Smooth muscle cell of the brain vasculature (primary cell): ENCODE measurements around the gene NTHL1.
"Not testable (repeated sequence)": the region's sequence is repeated elsewhere in the genome, so short reads cannot be mapped to it uniquely, and the experiment has no call there.

Source experiments
- DNase-seq: peaks from one replicate; pipeline ENCODE4 v3.0.0-alpha.2; 2012; ENCODE audit warnings: low read depth, low spot score

The NTHL1 gene

DNA sequence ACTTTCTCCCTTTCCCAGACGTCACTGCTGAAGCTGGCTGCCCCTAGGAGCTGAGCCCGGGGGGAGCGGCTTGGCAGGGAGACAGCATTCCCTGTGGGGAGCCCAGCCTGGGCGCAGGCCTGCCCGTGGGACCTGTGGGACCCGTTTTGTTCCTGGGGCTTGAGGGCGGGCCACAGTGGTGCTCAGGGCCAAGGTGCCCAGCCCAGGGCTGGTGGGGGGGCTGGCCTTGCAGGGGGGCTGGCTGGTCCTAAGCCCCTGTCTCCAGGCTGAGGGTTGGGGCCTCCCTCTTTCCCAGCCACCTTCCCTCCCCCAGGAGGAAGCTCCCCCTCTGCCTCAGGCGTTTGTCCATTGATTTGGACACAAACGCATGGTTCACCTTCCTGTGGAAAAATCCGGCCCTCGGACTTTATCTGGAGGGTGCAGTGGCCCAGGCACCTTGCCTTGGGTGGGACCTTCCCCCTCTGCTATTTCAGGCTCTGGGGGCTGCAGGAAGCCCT, 16.5 kb downstream of the NTHL1 start:
- DNase-seq, result no peak

GRCh38 chr16:2030036-2030435, 17.6 kb downstream of the NTHL1 start:
- no peak for DNase-seq

DNA sequence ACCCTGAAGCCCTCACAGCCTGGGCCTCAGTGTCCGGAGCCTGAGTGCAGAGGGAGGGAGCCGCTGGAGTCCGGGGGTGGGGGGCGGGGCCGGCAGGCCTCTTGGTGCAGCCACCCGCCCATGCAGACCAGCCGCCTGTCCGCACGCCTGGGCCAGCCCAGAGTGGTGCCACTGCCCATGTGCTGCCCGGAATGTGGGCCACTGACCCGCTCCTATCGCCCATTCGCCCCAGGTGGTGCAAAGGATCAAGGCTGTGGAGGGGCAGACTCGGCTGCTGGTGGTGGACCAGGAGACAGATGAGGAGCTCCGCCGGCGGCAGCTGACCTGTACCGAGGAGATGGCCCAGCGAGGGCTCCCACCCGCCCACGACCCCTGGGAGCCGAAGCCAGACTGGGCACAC, 18.3 kb downstream of the NTHL1 start:
- no peak for DNase-seq

- DNase-seq, result no peak
Observed at GRCh38 chr16:2028620-2029220, 18.9 kb downstream of the NTHL1 start.

DNA sequence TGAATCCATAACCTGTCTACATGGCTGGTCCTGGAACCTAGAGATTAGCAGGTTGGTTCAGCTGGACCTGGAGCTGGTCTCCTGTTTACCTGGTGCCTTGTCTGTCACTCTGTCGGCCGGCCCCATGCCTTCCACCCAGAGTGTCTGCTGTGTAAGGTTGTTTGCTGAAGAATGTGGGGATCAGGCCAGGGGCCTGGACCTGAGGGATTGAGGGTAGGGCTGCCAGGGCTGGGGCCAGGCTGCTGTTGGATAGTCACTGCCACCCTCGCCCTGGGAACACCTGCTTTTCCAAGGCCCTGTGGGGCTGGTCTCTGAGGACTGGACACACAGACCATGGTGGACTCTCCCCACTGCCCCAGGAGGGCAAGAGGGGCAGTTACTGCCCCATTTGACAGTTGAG, 19.5 kb downstream of the NTHL1 start:
- DNase-seq, result no peak

GRCh38 chr16:2027024-2028010, 20.3 kb downstream of the NTHL1 start:
- DNase-seq, result no peak

GRCh38 chr16:2026461-2027023, 21.1 kb downstream of the NTHL1 start, which contains the start of gene NHERF2:
Gene NHERF2, plus strand, starts transcription at chr16:2026902. Its CDS starts 104 bp downstream, at chr16:2027006.
- DNase-seq, result no peak

GRCh38 chr16:2025878-2026460, 21.7 kb downstream of the NTHL1 start:
- DNase-seq, result no peak

- DNase-seq, result no peak
Observed at GRCh38 chr16:2025251-2025650, 22.4 kb downstream of the NTHL1 start.

DNA sequence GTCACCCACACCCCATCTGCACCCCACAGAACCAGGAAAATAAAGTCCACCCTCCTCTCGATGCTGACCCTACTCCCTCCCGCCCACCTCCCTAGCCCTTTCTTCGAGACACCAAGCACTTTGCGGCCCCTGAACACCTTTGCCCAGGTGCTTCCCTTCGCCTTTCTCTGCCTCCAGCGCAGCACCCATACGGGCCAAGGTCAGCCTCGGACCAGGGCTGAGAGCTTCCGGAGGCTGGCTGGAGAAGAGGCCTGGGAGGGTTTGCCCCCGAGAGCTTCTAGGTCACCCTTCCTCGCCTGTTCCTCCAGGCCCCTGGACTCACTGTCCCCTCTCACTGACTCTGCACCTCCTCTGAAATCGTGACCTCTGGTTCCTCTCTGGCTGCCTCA, 23.6 kb downstream of the NTHL1 start:
- DNase-seq, result no peak

DNA sequence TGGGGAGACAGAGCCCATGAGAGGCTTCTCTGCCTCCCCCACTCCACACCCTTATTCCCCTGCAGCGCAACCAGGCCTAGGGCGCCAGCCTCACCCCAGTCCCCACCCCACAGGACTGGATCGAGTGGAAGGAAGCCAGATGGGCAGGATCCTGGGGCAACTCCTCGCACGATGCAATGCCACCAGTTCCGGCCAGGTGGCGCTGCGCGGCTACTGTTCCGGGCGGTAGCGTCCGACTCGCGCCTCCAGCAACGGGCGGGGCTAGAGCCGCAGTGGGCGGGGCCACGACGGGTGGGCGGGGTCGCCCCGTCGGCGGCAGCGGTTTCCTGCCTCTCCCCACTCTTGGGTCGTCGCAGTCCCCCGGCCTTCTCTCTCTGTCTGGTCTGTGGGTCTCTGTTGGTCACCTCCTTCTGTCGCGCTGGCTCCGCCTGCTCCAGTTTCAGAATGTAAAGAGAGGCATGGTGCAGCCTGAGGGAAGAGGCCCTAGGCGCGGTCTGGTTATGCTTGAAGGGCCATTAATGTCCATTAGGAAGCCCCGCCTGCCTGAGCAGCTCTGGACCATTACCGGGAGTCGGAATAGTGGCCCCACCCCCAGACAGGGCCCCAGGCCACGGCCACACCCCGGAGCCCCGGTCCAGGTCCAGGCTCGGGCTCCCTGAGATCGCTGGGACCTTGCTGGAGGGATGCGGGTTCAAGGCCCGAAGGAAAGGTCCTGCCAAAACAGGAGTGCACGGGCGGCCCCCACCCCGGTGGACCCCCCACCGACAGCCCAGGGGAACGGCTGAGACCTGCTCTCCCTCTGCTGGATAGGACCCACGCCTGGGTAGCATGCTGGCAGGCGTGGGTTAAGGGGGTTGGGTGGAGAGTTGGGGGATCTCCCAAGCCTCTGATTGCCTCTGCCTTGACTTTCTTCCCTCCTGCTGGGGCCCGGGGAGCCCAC, 24.3 kb downstream of the NTHL1 start:
- DNase-seq, result no peak

DNA sequence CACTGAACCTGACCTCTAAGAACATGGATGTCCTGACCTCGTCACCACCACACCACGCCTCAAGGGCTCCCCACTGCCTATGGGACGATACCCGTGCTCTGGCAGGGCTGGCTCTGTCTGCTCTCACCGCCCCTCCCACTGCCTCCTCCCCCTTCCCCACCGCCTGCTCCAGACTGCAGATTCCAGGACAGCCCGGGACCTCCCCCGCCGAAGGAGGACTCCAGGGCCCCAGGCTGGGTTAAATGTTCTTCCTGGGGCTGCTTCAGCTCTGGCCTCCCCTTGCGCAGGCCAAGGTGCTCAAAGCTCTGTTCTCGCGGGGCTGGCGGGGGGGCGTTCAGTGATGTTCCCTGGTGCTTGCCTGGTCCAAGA, 24.9 kb downstream of the NTHL1 start:
- no peak for DNase-seq

DNA sequence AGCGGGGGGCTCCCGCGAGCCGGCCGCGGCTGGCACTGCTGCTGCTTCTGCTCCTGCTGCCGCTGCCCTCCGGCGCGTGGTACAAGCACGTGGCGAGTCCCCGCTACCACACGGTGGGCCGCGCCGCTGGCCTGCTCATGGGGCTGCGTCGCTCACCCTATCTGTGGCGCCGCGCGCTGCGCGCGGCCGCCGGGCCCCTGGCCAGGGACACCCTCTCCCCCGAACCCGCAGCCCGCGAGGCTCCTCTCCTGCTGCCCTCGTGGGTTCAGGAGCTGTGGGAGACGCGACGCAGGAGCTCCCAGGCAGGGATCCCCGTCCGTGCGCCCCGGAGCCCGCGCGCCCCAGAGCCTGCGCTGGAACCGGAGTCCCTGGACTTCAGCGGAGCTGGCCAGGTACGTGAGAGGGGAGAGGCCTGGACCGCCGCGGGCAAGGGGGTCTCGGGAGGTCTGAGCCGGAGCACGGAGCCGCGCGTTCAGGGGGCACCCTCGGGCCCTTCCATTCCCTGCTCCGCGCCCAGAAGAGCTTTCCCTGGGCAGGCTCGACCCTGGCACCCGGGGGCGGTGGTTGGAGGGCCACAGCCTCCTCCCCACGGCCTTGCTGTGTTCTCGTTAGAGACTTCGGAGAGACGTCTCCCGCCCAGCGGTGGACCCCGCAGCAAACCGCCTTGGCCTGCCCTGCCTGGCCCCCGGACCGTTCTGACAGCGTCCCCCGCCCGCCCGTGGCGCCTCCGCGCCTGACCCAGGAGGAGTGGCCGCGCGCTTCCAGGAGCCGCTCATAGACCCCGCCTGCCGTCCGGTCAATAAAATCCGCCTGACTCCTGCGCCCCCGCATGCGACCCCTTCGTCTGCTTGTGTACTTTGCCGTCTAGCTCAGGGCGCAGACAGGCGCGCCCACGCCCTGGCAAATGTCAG, 27.5 kb downstream of the NTHL1 start:
- DNase-seq, result no peak

DNA sequence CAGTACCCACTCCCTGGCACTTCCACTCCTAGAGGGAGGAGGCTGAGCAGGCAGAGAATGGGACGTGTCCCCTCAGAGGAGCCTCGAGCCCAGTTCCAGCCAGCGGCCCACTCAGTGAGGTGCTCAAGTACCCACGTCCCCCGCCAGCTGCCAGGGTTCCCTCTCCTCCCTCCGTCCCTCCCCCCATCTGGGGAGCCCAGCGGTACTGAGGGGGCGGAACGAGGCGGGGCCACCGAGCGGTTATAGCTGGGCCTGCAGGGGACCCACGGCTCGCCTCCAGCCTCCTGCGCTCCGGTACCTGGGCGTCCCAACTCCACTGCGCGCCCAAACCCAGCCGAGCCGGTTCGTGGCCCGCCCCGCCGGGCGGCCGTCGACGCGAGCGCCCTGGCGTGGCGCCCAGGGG, 28.1 kb downstream of the NTHL1 start, which contains the start of gene NPW:
TSS of gene NPW (plus strand) at position 268 of the 403 bp plus-strand sequence.
- no peak for DNase-seq

DNA sequence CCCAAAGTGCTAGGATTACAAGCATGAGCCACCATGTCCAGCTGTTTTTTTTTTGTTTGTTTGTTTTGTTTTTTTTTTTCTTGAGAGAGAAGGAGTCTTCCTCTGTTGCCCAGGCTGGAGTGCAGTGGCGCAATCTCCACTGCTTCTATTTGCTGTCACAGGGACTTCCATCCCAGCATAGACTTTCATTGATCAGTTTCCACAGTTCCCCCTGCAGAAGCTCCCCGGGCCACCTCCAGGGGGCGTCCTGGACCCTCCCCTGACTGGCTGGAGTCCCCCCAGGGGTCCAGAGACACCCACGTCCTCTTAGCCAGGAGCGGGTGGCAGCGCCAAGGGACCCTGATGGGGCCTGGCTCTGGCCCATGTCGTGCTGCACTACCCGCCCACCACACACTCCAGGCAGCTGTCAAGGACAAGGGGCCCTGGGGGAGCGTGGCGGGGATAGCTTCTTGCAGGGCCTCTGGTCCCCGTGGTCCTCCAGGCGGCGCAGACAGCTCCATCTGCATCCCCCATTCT, 31.2 kb downstream of the NTHL1 start:
- DNase-seq, result no peak

- no peak for DNase-seq
Observed at GRCh38 chr16:2015947-2016208, 31.8 kb downstream of the NTHL1 start.

DNA sequence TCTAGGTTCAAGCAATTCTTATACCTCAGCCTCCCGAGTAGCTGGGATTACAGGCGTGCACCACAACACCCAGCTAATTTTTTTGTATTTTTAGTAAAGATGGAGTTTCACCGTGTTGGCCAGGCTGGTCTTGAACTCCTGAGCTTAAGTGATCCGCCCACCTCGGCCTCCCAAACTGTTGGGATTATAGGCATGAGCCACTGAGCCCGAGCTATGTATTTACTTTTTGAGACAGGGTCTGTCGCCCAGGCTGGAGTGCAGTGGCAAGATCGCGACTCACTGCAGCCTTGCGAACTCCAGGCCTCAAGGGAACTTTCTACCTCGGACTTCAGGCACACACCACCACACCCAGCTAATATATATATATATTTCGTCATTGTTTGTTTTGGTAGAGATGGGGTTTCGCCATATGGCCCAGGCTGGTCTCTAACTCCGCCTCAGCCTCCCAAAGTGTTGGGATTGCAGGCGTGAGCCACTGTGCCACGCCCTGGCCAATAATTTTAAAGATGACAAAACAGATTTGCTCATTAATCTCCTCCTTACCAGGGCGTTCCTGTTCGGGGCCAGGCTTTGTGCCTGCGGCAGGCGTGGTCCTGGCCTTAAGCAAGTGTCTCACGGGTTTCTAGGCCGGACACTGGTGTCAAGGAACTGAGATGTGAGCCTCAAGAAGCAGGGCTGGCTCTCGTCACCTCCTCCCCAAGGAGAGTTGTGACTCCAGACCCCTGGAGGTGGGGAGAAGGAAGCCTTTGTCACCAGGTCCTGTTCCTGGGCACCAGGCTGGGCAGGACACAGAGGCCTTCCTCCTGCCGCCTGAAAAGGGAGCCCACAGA, 32.3 kb downstream of the NTHL1 start:
- DNase-seq, result no peak

DNA sequence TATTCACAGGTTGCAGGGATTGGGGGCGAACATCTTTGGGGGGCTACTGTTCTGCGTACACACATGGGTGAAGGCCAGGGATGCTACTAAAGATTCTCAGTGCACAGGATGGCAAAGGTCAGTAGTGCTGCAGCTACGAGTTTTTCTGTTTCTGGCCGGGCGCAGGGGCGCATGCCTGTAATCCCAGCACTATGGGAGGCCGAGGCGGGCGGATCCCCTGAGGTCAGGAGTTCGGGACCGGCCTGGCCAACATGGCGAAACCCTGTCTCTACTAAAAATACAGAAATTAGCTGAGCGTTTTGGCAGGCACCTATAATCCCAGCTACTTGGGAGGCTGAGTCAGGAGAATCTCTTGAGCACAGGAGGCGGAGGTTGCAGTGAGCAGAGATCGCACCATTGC, 34.1 kb downstream of the NTHL1 start:
- no peak for DNase-seq

DNA sequence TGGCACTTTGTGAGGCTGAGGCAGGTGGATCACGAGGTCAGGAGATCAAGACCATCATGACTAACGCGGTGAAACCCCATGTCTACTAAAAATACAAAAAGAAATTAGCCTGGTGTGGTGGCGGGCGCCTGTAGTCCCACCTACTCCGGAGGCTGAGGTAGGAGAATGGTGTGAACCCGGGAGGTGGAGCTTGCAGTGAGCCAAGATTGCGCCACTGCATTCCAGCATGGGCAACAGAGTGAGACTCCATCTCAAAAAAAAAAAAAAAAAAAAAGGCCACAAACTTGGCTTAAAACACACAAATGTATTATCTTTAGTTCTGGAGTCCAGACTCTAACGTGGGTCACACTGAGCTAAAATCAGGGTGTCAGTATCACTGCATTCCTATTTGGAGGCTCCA, 35.9 kb downstream of the NTHL1 start:
- not testable (repeated sequence) for DNase-seq
